Umbilical cord (tissue), 2 donors: ENCODE data around the gene TRIO. TPM values are rescaled to one million over a fixed set of nuclear protein-coding genes. Genes with fewer than 3 reads are reported as not detected.
"Not testable (repeated sequence)": the region's sequence is repeated elsewhere in the genome, so short reads cannot be mapped to it uniquely, and the experiment has no call there.

ENCODE experiments used
- DNase-seq: peaks from one replicate; pipeline ENCODE4 v3.0.0-alpha.2; 2015; ENCODE audit warnings: low spot score
- total RNA-seq: library from RNA; depleted of rRNA; stranded (reverse); fragments of >200 nt; gene quantifications from one replicate; pipeline ENCODE4 v1.2.3, GENCODE V29; 2014; ENCODE audit warnings: low replicate concordance; ENCODE audit not compliant: insufficient read depth

The TRIO gene
- total RNA-seq, 1 donor from 2014 or later = 170 TPM

DNA sequence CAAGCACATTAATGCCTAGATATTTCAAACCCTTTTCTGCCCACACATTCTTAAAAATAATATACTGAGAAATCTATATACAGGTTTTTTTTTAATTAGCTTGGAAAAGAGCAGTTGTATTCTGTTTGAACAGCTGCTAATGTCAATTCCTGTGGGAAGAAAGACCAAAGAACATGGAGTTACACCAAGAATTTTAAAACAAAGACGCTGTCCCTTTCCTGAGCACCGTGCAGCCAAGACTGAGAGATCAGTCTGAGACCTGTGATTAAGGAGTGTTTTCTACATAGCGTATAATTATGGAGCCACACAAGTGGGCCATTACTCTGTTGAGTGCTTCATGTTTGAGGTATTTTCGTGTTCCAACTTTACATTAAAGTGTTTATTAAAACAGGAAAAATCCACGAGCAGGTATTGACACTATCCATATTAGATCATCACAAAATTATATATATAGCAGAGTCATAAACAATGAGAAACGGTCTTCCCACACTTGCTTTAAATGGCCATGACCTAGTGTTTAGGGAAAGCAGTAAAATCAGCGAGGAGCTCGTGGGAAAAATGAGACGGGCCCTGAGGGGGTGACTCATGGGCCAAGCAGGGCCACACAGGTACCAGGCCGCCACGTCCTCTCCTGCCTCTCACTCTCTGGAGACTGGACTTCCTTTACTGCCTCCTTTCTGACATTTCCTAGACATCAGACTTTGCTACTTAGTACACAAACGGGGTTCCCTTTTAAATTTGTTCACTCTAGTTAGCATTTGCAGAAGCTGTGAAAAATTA is 285.4 kb downstream of the TRIO start:
- no peak for DNase-seq

DNA sequence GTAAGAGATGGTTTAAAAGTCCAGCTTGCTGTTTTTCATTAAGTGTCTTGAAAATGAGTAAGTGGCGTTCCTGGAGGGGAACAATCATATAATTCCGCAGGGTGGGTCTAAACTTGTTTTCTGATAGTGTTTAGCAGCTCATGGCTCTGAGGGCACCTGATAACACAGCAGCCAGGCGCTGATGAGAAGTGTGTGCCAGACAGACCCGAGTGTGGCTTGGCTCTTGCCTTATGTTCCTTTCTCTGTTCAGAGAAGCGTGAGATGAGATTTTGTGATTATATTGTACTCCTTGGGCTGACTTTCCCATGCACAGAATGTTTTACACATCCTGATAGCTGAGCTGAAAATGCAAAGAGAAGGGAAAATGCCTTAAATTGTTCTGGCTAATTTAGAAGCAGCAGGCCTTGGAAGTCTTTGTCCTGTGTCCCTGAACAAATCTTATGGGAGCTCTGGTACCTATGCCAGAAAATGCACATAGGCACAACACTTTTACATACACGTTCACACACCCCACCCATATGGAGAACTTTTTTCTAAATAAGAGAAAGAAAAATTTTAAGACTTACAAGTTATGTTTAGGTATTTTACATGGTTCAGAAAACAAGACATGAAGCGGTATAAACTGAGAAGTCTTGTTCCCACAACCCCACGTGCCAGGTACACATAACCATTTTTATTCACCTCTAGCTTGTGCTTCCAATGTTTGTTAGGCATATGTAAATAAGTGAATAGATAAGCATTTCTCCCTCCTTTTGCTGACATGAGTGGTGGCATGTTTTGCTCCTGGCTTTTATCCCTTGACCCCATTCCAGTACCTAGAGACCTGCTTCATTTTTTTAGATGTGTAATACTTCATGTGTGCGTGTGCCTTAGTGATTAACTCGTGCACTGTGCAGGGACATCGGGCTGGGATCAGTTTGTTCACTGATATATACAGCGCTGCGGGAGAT is 286.2 kb downstream of the TRIO start:
- peak; percentile 21 for DNase-seq

DNA sequence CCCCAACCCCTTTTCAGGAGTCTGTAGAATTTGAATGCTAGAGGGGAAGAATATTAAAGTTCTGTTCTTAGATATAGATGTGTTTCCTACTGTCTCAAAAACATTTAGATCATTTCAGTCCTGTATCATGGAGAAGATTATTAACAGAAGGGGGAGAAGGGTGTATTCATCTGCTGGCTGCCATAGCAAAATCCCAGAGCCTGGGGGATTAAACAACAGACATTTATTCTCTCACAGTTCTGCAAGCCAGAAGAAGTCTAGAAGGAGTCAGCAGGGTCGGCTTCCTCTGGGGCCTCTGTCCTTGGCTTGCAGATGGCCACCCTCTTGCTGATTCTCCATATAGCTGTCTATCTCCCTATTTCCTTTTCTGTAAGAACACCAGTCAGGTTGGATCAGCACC is 288.4 kb downstream of the TRIO start:
- no peak for DNase-seq

DNA sequence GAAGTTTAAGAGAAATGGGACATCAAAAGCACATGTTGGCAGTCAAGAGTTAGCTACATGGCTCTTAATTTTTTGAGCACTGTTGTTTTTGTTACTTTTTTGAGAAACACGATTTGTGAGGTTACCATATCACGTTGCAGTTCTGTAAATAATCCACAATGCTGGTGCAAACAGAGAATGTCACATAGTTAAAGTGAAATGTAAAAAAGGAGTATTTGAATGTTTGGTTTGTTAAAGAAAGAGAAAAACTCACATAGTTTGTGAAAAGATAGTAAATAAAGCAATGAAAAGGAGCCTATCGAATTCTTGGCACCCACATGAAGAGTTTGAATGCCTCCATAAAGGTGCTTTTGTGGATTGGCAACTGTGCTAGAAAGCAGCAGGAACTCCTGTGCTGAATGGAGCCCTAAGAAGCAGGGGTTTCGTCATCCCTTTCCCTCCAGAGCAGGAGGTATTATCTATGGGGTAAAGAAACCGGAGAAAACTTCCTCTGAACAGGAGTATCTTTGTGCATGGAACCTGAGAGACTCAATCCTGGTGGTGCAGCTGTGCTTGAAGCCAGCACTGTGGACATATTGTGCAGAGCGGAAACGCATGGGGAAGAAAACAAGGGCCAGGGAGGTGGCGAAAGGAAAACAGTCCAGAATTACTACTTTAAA is 289.9 kb downstream of the TRIO start:
- no peak for DNase-seq

DNA sequence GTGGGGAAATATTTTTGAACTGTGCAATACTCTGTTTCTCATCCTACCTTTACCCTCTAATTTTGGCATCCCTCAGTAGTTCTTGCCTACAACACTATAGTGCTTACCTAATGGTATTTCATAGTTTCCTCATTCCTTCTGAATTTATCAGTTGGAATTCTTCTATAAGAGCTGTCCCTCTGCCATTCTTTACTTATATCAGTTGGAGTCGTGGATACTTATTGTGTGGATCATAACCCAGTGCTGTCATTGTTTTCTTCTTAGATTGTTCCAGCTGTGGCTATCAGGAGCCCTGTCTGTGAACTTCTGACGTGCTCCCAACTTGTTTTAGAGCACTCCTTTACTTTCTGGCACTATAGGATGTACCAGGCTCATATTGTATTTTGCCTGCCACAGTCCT is 292.3 kb downstream of the TRIO start:
- DNase-seq = no peak

DNA sequence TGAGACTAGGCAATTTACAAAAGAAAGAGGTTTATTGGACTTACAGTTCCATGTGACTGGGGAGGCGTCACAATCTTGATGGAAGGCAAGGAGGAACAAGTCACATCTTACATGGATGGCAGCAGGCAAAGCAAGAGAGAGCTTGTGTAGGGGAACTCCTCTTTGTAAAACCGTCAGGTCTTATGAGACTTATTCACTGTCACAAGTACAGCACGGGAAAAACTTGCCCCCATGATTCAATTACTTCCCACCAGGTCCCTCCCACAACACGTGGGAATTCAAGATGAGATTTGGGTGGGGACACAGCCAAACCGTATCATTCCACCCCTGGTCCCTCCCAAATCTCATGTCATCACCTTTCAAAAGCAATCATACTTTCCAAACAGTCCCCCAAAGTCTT is 293.0 kb downstream of the TRIO start:
- DNase-seq = not testable (repeated sequence)

DNA sequence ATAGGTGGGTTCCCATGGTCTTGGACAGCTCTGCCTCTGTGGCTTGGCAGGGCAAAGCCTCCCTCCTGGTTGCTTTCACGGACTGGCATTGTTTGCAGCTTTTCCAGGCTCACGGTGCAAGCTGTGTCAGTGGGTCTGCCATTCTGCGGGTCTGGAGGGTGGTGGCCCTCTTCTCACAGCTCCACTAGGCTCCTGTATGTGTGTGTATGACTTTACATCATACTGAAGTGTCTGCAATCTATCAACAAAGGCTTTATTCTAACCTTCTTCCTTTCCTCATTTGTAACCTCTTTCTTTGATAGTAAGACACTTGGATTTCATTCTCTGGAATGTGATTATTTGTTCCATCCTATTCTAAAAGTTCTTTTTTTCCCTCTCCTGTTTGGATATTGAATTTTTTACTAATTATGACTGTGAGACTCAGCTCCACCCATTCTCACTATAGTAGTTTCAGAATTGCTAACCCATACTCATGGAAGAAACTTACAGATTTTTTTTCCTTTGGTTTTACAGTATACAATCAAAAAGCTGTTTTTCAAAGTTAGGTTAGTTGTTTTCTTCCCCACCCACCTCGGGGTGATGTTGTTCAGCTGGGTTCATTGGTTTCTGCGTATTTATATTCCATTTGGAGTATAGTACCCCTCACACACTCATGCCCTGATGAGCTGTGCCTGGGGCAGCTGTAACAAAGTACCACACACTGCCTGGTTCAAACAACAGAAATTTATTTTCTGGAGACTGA is 293.8 kb downstream of the TRIO start:
- DNase-seq = no peak

DNA sequence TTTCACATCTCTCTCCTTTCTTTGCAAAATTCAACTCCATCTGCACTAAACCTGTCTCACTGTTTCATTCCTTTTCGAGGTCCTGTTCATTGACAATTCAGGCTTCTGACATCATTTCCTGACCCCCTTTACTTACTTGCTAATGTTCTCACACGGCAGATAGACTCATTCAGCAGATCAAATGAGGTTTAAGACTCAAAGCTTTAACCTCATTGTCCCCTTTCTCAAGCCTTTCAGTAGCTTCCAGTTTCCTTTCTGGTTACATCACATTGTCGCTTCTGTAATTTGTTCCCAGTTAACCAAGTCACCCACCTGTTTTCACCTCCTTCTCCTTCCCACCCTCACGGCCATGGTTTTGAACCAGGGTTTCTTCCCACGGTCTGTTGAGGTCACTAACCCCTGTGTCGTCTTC is 295.1 kb downstream of the TRIO start:
- no peak for DNase-seq

DNA sequence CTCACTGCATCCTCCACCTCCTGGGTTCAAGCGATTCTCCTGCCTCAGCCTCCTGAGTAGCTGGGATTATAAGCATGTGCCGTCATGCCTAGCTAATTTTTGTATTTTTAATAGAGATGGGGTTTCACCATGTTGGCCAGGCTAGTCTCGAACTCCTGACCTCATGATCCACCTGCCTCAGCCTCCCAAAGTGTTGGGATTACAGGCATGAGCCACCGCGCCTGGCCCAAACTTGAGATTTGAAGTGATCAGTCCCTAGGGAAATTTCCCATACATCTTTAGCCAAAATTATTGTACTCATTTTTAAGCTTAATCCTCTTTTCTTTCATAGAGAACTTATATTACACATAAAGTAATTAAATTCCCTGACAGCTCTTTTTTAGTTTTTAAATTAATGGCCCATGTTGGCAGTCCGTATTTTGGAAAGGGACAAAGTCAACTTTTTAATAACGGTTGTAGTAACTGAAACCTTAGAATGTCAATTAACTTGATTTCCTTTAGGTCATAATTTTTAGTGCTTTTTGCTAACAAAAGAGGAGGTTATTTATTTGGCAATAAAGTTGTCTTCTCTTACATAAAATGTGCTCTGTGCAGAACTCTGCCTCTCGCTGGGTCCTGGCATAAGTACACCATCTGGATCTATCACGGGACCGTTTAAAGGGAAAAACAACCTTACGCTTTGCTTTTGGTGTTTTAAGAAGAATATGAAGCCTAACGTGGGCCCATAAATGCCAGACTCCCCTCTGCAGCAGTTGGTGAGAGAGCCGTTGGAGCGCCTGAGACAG is 296.1 kb downstream of the TRIO start:
- DNase-seq = no peak

DNA sequence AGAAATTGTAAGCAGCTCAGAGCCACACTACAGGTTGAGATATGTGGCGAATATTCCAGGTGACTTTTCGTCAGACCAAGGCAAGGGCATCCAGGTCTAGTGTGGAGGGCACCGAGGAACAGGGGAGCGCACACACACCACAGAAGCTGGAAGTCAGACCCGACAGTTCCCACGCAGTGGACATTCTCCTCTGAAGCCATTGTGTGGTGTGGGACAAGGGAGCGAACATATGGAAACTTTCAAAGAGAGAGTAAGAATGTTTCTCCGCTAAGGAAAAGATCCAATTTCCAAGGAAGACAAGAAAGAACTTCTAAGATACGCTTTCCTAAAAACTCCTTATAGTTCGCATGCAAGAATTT is 297.1 kb downstream of the TRIO start:
- DNase-seq = no peak

DNA sequence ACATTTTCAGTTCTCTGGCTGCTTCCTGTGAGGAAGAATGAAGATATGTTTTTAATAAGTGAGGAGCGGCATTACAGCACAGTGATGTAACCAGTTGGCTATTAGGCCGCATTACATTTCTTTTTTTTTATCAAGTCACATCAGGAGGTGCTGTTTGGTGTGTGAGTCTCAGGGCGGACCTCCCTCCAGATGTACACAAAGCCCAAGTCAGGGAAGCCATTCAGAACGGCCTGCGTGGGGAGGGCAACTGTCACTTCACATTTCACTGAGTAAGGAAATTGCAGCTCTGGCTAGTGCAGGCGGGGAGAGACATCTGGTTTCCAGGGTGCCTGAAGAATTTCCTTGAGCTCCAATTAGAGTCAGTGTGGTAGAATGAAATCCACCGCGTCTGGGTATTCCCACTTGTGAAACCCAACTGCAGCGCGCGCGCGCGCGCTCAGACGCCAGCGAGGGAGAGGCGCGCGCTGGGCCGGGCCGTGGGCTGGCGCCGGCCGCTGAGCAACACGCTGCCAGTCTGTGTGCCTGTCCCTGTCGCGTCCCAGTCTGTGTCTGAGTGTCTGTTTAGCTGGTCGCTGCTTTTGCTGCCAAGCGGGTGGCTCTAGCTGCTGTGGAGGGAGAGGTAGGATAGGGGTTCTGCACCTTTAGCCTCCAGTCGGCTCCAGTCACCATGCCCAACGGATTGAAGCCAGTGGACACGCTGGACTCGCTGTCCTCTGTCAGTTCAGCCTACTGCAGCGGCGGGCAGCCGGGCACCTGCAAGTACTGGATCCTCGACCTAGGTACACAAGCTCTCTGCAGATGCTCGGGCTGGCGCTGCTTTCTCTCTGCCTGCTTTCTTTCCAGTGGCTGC is 297.7 kb downstream of the TRIO start:
- DNase-seq = peak; percentile 96

DNA sequence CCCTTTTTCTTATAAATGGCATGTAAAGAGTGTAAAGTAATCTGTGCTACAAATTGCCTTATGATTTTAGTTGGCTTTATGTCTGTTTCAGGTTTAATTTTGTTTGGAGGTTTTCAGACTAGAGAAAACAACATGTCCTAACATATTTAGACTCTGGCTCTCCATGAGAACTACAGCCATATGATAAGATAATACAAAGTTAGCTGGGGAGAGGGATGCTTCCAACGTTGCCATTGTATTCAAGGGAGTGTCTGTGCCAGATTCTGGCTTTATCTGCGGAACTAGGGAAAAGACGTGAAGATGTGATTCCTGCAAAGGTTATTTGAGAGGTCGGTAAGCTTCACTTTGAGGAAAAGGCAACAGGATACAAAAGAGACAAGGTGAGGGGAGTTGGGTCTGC is 298.5 kb downstream of the TRIO start:
- DNase-seq = no peak

DNA sequence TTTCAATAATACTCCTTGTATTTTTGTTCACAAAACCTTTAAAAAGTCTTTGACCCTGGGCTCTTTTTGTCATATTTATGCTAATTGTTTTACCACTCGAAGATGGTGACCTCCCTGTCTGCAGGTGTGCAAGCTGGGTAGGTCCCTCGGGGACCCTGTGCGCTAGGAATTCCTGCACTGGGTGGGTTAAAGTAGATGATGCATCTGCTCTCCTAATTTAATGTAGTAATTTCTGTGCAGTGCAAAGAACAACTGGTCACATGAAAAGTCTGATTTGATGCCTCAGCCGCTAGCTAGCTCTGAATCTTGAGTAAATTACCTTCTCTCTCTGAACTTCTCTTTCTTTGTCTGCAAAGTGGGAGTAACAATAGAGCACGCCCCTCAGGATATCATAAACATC is 299.4 kb downstream of the TRIO start:
- DNase-seq = no peak

DNA sequence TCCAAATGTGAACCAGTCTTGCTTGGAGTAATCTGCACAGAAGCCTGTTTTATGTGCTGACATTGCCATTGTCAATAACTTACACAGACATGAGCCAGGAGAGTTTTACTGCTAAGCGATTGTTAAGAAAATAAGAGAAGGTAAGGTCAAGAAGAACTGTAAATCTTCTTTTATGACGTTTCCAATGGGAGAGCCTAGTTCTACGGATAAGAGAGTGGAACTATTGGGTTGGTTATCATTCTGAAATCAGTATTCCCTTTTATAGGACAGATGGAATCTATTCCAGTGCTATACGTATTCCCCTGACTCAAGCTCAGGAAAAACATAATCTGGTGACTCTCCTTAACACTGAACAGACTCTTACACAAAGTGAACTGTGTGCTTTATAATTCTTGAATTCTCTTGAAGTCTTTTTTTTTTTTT is 300.5 kb downstream of the TRIO start:
- peak; percentile 82 for DNase-seq

DNA sequence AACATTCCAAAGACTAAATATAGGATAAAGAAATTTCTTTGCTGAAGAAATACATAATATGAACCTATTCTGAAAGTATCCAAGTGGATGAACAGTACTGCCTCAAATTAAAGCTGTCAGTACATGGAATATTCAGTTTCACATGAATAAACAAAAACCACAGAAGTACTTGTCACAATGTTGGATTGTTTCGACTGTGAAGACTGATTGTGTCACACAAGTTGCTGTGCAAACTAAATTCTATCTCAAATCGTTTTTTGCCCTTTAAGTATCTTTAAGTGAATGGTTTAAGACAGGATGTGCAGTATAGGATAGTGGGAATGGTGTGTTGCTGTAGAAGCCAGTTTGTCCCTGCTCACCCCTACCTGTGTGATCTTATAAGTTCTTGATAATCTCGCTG is 301.0 kb downstream of the TRIO start:
- no peak for DNase-seq

DNA sequence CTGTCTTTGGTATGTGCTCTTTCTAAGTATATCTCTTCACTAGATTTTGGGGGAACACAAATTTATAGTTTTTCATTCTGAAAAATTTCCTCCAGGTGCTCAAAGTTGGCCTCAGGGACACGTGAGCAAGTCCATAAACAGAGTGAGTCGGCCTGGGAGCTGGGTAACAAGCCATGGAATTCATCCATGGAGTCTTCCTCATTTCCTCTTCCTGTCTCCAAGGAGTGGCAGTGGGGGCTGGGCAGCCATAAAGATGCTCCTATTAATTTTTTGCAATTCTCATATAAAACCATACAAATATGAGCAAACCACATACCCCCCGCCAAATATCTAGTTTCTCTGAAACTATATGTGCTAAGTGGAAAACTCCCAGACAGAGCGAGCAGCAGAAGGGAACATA is 301.9 kb downstream of the TRIO start:
- DNase-seq = no peak

DNA sequence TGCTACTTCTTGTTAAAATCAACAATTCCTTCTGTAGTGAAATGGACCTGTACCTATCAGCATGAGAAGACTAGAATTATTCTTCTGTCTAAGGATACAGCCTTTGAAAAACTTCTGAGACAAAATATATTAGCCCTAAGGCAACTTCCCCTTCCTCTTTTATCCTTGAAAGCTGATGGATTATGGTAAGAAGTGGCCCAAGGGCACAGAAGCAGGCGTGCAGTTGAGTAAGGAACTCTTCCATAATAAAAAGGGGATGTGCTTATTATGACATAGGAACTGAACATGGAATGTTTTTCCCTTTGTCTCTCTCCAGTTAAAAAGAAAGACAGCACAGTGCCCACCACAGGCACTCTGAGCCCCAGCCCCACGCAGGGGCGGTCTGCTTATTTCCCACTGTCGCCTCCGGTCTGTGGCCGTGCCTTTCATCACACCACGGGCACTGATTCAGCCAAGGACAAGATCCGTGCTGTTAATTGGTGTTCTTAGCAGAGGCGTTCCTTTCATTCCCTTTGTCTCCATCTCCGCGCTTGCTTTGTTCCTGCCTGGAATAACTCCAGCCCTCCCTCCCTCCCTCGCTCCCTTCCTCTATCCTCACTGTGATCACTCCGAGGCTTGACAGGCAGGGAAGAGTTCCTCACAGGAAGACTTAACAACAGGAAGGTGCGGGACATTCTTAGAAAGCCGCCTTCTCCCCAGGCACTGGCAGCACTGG is 302.6 kb downstream of the TRIO start:
- no peak for DNase-seq

DNA sequence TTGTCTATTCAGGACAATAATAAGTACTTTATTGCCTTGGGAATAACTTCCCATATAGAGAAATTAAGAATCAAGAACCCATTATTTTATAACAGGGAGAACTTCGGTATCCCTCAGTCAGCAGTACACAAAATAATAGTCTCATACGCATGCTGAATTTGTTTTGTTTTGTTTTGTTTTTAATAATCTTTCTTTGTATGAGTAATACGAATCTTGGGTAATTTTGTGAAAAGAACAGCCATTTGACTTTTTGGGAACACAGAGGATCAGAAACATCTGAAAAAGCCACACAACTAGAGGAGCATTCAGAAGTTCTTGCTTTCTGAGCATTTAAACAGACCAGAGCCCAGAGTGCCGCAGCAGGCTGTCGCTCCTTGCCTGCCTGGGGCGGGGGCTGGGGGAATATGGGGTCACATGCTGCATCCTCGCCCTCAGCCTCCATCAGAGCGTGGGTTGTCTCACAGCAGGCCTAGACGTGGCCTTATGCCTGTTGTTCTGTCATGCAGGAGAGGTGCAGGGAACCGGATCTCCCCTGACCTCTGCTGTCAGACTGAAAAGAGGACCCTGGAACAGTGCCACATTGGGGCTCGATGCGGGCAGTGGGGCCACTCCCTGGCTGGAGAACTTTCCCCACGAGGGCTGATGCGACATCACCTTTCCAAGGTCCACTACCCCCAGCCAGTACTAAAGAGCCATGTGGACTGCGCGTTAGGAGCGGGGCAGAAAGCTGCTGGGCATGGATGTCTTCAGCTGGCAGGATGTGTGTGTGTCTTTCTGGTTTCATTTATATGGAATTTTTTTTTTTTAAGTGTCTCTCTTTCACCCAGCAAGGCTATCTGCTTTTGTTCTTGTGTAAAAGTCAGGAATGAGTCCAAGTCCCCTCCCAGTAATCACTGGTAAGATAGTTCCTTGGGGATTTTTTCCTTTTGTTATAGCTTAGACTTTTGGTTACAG is 305.1 kb downstream of the TRIO start:
- DNase-seq = no peak
